PC-9 (cell line): ENCODE results near the gene SULT1E1. TPM values are rescaled to one million over a fixed set of nuclear protein-coding genes. Genes with fewer than 3 reads are reported as not detected.

Experiments
- BruUV-seq: library from RNA; stranded (reverse); fragments of 400-500 nt; replicated peaks from 2 replicates; lab custom pipeline; 2021; lab: Mats Ljungman, UMichigan
- CTCF ChIA-PET: fragments of 300-600 bp; sonication (Branson Sonifier 250); formaldehyde crosslinking; loops from one replicate; lab custom pipeline; 2022; ENCODE audit warnings: antibody characterized with exemption; lab: Charles Lee
- POLR2A ChIA-PET: fragments of 300-600 bp; sonication (Branson Sonifier 250); formaldehyde crosslinking; loops from one replicate; lab custom pipeline; 2022; ENCODE audit warnings: antibody characterized with exemption; ENCODE audit not compliant: unreplicated experiment; lab: Charles Lee
- DNase-seq, 2 experiments: peaks; one replicate each; pipeline versions ENCODE4 v3.0.0 to v3.0.0-alpha.2; 2015 to 2022; ENCODE audit warnings: mixed read lengths in 1 of 2
- H2AFZ ChIP-seq: fragments of 200-600 bp; sonication (generic); 2 replicates; pipeline ENCODE4 v1.8.1; 2017; ENCODE audit warnings: antibody characterized with exemption
- H3F3A ChIP-seq: fragments of 200-600 bp; sonication (generic); 2 replicates; pipeline ENCODE4 v1.8.1; 2017; ENCODE audit warnings: antibody characterized with exemption, mild to moderate bottlenecking, low read depth; ENCODE audit not compliant: insufficient read depth
- H3K27ac ChIP-seq: fragments of 200-600 bp; sonication (generic); 2 replicates; pipeline ENCODE4 v1.6.1; 2016; ENCODE audit warnings: mixed run types
- H3K27me3 ChIP-seq: fragments of 200-600 bp; sonication (generic); 2 replicates; pipeline ENCODE4 v1.6.1; 2016; ENCODE audit warnings: low read depth, mixed run types; ENCODE audit not compliant: insufficient read depth
- H3K36me3 ChIP-seq: fragments of 200-600 bp; sonication (generic); 2 replicates; pipeline ENCODE4 v1.6.1; 2016; ENCODE audit warnings: low read depth, mixed run types
- H3K4me1 ChIP-seq: fragments of 200-600 bp; sonication (generic); replicated peaks from 2 replicates; pipeline ENCODE4 v1.6.1; 2016; ENCODE audit warnings: mixed run types; ENCODE audit not compliant: insufficient read depth
- H3K4me2 ChIP-seq: fragments of 200-600 bp; sonication (generic); 2 replicates; pipeline ENCODE4 v1.6.1; 2017; ENCODE audit warnings: mixed run types
- H3K4me3 ChIP-seq: fragments of 200-600 bp; sonication (generic); 2 replicates; pipeline ENCODE4 v1.6.1; 2016; ENCODE audit warnings: mixed run types
- H3K79me2 ChIP-seq: fragments of 200-600 bp; sonication (generic); 2 replicates; pipeline ENCODE4 v1.6.1; 2017; ENCODE audit warnings: low read depth, mixed run types
- H3K9me2 ChIP-seq: fragments of 200-600 bp; sonication (generic); 2 replicates; pipeline ENCODE4 v1.8.1; 2017; ENCODE audit warnings: mild to moderate bottlenecking; ENCODE audit not compliant: insufficient read depth
- H3K9me3 ChIP-seq: fragments of 200-600 bp; sonication (generic); 2 replicates; pipeline ENCODE4 v1.8.1; 2016; ENCODE audit warnings: low read depth; ENCODE audit not compliant: insufficient read depth
- H4K20me1 ChIP-seq: fragments of 200-600 bp; sonication (generic); 2 replicates; pipeline ENCODE4 v1.8.1; 2017; ENCODE audit not compliant: insufficient read depth
- EZH2 ChIP-seq: fragments of 200-600 bp; sonication (generic); IDR thresholded peaks from 2 replicates; pipeline ENCODE4 v1.8.0; 2017; ENCODE audit warnings: antibody characterized with exemption, low read depth
- intact Hi-C: fragments of 100-400 bp; cut with micrococcal nuclease; formaldehyde crosslinking; loops from one replicate; pipeline ENCODE4 v1.10.0; 2022; ENCODE audit not compliant: unreplicated experiment
- total RNA-seq: library from RNA; stranded (reverse); gene quantifications from 2 replicates; pipeline ENCODE4 v1.2.3, GENCODE V29; 2021
- TF ChIP-seq, protein P1 (sequence below): fragments of 200-600 bp; sonication (generic); conservative IDR thresholded peaks from 2 replicates; pipeline ENCODE4 v1.6.1; 2017; ENCODE audit warnings: mixed run types, antibody characterized with exemption, mild to moderate bottlenecking, moderate library complexity

SULT1E1 gene
- total RNA-seq, 1 experiment from 2014 or later = not detected

DNA sequence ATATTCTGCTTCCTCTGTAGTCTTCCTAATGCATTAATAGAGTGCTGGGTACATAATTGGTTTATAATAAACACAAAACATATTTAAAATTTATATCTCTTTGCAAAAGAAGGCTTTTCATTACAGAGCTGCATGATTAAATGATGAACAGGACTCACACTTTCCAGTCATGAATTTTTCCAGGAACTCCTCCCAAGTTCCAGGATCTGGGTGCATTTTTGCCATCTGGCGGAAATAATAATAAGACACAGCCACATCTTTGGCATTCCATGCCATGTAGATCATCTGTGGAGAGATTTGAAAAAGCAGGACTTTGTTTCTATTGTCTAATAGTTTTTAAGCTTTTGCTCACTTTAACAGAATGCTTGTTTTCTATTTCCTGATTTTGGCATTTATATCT is 59.3 kb downstream of the SULT1E1 start:
- no peaks in the 10 kb centered on the region for H3K9me2 ChIP-seq
- CTCF ChIA-PET = no interaction called here
- H3K36me3 ChIP-seq = no peaks in the 10 kb centered on the region
- H3F3A ChIP-seq = no peaks in the 10 kb centered on the region
- POLR2A ChIA-PET = no interaction called here
- no peaks in the 10 kb centered on the region for H3K27me3 ChIP-seq
- BruUV-seq = no TSS peak
- no peak overlapping the region for H2AFZ ChIP-seq
- DNase-seq = no peak
- no peak overlapping the region for H3K27ac ChIP-seq
- H3K79me2 ChIP-seq = no peaks in the 10 kb centered on the region
- intact Hi-C loops = no loop called here
- no peaks in the 10 kb centered on the region for H3K9me3 ChIP-seq
- H3K4me2 ChIP-seq = no peak overlapping the region
- H3K4me1 ChIP-seq = no peaks in the 10 kb centered on the region
- H3K4me3 ChIP-seq = no peak overlapping the region
- TF ChIP-seq EZH2 = no peak
- TF ChIP-seq, protein P1, sequence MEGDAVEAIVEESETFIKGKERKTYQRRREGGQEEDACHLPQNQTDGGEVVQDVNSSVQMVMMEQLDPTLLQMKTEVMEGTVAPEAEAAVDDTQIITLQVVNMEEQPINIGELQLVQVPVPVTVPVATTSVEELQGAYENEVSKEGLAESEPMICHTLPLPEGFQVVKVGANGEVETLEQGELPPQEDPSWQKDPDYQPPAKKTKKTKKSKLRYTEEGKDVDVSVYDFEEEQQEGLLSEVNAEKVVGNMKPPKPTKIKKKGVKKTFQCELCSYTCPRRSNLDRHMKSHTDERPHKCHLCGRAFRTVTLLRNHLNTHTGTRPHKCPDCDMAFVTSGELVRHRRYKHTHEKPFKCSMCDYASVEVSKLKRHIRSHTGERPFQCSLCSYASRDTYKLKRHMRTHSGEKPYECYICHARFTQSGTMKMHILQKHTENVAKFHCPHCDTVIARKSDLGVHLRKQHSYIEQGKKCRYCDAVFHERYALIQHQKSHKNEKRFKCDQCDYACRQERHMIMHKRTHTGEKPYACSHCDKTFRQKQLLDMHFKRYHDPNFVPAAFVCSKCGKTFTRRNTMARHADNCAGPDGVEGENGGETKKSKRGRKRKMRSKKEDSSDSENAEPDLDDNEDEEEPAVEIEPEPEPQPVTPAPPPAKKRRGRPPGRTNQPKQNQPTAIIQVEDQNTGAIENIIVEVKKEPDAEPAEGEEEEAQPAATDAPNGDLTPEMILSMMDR = no peak
- H4K20me1 ChIP-seq = no peaks in the 10 kb centered on the region

DNA sequence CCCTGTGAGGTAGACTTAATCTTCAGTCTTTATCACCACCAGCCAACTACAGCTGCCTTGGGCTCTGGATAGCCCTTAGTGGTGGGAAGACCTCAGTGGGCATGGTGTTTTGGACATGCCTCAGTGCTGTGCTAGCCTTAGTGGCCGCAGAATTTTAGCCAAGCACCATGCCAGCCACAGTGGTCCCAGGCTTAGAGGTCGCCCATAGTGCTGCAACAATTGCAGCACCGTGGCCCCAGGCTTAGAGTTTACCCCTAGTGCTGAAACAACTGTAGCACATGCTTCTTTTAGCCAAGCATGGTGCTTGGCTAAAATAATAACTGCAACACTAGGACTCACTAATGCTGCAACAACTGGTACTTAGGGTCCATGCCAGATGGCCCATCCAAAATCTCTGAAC is 60.6 kb downstream of the SULT1E1 start:
- Histone ChIP-seq H3K4me3 (no peak overlapping the region), H3K4me2 (no peak overlapping the region), H2AFZ (no peak overlapping the region), H3K27ac (no peak overlapping the region), H3F3A (no peaks in the 10 kb centered on the region), H4K20me1 (no peaks in the 10 kb centered on the region), H3K79me2 (no peaks in the 10 kb centered on the region), H3K36me3 (no peaks in the 10 kb centered on the region), H3K9me3 (no peaks in the 10 kb centered on the region), H3K4me1 (no peaks in the 10 kb centered on the region), H3K9me2 (no peaks in the 10 kb centered on the region), H3K27me3 (no peaks in the 10 kb centered on the region)
- POLR2A ChIA-PET = no interaction called here
- intact Hi-C loops = no loop called here
- TF ChIP-seq, protein P1 = no peak
- no peak for TF ChIP-seq EZH2
- no TSS peak for BruUV-seq
- DNase-seq = no peak
- CTCF ChIA-PET = no interaction called here

DNA sequence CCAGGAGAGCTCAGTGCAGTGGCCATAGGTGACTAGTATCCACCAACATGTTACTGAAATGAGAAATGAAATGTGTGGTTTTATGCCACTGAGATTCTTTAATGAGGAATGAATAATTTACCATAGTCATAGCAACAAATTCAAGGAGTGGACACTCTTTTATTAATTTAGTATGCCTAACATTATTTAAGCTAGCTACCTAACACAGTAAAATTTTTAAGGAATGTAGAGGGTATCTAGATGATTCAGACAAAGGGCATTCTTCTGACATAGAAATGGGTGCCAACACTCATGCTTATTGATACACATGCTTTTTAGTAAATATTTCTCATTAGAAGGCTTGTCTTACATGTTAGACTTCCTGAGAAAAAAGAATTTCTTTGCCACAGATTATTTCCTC is 66.2 kb downstream of the SULT1E1 start:
- no peak overlapping the region for H3K4me2 ChIP-seq
- H3K4me1 ChIP-seq = no peaks in the 10 kb centered on the region
- H3K27me3 ChIP-seq = no peaks in the 10 kb centered on the region
- DNase-seq = no peak
- H3K9me3 ChIP-seq = no peaks in the 10 kb centered on the region
- H3F3A ChIP-seq = no peaks in the 10 kb centered on the region
- H3K36me3 ChIP-seq = no peaks in the 10 kb centered on the region
- no TSS peak for BruUV-seq
- H3K79me2 ChIP-seq = no peaks in the 10 kb centered on the region
- H4K20me1 ChIP-seq = no peaks in the 10 kb centered on the region
- intact Hi-C loops = no loop called here
- H3K9me2 ChIP-seq = no peaks in the 10 kb centered on the region
- H2AFZ ChIP-seq = no peak overlapping the region
- H3K27ac ChIP-seq = no peak overlapping the region
- CTCF ChIA-PET = no interaction called here
- POLR2A ChIA-PET = no interaction called here
- no peak for TF ChIP-seq EZH2
- TF ChIP-seq, protein P1 = no peak
- no peak overlapping the region for H3K4me3 ChIP-seq

Other genes starting within 250 kb of the SULT1E1 start
- gene UGT2A2, start 220.5 kb downstream of the SULT1E1 start, total RNA-seq = not detected in 2 replicates
- not detected in 2 replicates for gene UGT2A1, start 206.9 kb downstream of the SULT1E1 start, total RNA-seq
- gene SULT1B1, start 99.5 kb downstream of the SULT1E1 start, total RNA-seq = 0.24 and 0.25 TPM in 2 replicates
- gene CSN1S1, start 70.9 kb upstream of the SULT1E1 start, total RNA-seq = not detected in 2 replicates
- not detected in 2 replicates for gene CSN2, start 105.6 kb upstream of the SULT1E1 start, total RNA-seq
- not detected in 2 replicates for gene STATH, start 135.8 kb upstream of the SULT1E1 start, total RNA-seq
- gene HTN3, start 168.3 kb upstream of the SULT1E1 start, total RNA-seq = not detected in 2 replicates
- not detected in 2 replicates for gene HTN1, start 190.3 kb upstream of the SULT1E1 start, total RNA-seq